SKM-1 treated with dmso at 0.1 percent for 144 hours (cell line): ENCODE results near the gene DNAJC6.
"Not testable (repeated sequence)": the region's sequence is repeated elsewhere in the genome, so short reads cannot be mapped to it uniquely, and the experiment has no call there.

Source experiments
- DNase-seq: peaks from one replicate; lab custom pipeline; 2025; ENCODE audit not compliant: unreplicated experiment; lab: John Stamatoyannopoulos, UW

The DNAJC6 gene

GRCh38 chr1:65355031-65355712 lies 45.8 kb downstream of the DNAJC6 start:
- no peak for DNase-seq

- no peak for DNase-seq
Observed at GRCh38 chr1:65357291-65357960, 48.1 kb downstream of the DNAJC6 start.

GRCh38 chr1:65359888-65360287 lies 50.5 kb downstream of the DNAJC6 start:
- no peak for DNase-seq

GRCh38 chr1:65360648-65361047 lies 51.3 kb downstream of the DNAJC6 start:
- DNase-seq, result no peak

GRCh38 chr1:65362545-65362944 lies 53.2 kb downstream of the DNAJC6 start:
- DNase-seq, result no peak

- DNase-seq, result no peak
Observed at GRCh38 chr1:65363484-65363883, 54.1 kb downstream of the DNAJC6 start.

GRCh38 chr1:65368403-65368802 lies 59.1 kb downstream of the DNAJC6 start:
- no peak for DNase-seq

- no peak for DNase-seq
Observed at GRCh38 chr1:65371544-65371943, 62.2 kb downstream of the DNAJC6 start.

GRCh38 chr1:65372557-65372956 lies 63.2 kb downstream of the DNAJC6 start:
- DNase-seq, result no peak

GRCh38 chr1:65377496-65378246 lies 68.3 kb downstream of the DNAJC6 start:
- no peak for DNase-seq

- DNase-seq, result no peak
Observed at GRCh38 chr1:65378247-65378946, 69.1 kb downstream of the DNAJC6 start.

GRCh38 chr1:65384426-65384825 lies 75.1 kb downstream of the DNAJC6 start:
- not testable (repeated sequence) for DNase-seq

- no peak for DNase-seq
Observed at GRCh38 chr1:65386439-65386838, 77.1 kb downstream of the DNAJC6 start.

- no peak for DNase-seq
Observed at GRCh38 chr1:65387821-65388220, 78.5 kb downstream of the DNAJC6 start.

- DNase-seq, result no peak
Observed at GRCh38 chr1:65388908-65389695, 79.8 kb downstream of the DNAJC6 start.

- no peak for DNase-seq
Observed at GRCh38 chr1:65392497-65392896, 83.2 kb downstream of the DNAJC6 start.

GRCh38 chr1:65393347-65393746 lies 84.0 kb downstream of the DNAJC6 start:
- DNase-seq, result no peak

- DNase-seq, result no peak
Observed at GRCh38 chr1:65393928-65394327, 84.6 kb downstream of the DNAJC6 start.

- DNase-seq, result no peak
Observed at GRCh38 chr1:65395887-65396612, 86.7 kb downstream of the DNAJC6 start.

- DNase-seq, result no peak
Observed at GRCh38 chr1:65398083-65398482, 88.7 kb downstream of the DNAJC6 start.
